HUDEP-2 (cell line): ENCODE data around the gene CCL25.

ENCODE experiments used
- DNase-seq, 76 experiments: peaks; one replicate each; lab custom pipeline; 2025; ENCODE audit not compliant: unreplicated experiment in 76 of 76; lab: John Stamatoyannopoulos, UW

The CCL25 gene

GRCh38 chr19:8109455-8109854, 56.9 kb downstream of the CCL25 start:
- no peak for DNase-seq

GRCh38 chr19:8109890-8110662, 57.5 kb downstream of the CCL25 start:
- DNase-seq, result no peak

- DNase-seq, result no peak
These were observed 58.4 kb downstream of the CCL25 start for GRCh38 chr19:8110931-8111330.

- DNase-seq, result no peak
These were observed 58.8 kb downstream of the CCL25 start for GRCh38 chr19:8111376-8111775.
